ENCODE results near the gene ITGBL1.

GRCh38 chr13:101660711-101661110, 208.2 kb downstream of the ITGBL1 start:
- TF ChIP-seq CTCF (IDR thresholded peaks at IDR 0.05; ENCODE audit: extremely low read depth in 1 of 2, insufficient read depth in 1 of 2, low read depth in 1 of 2, low read length in 2 of 2), result no peak
- TF ChIP-seq POLR2AphosphoS5 (IDR thresholded peaks at IDR 0.05; ENCODE audit: insufficient read depth, low read depth, low read length), result no peak
- no peak for TF ChIP-seq POLR2A (IDR thresholded peaks at IDR 0.05; ENCODE audit: low read depth, low read length)
- no peak for TF ChIP-seq MAX (IDR thresholded peaks at IDR 0.05; ENCODE audit: insufficient read depth, insufficient read length)
- TF ChIP-seq EZH2 (IDR thresholded peaks at IDR 0.05; ENCODE audit: borderline replicate concordance, low read depth, low read length, severe bottlenecking), result no peak

Measured in endothelial cell of umbilical vein (primary cell).